GM18861 (cell line): Measurements from ENCODE around the gene FAM20C.
"Not testable (repeated sequence)": the region's sequence is repeated elsewhere in the genome, so short reads cannot be mapped to it uniquely, and the experiment has no call there.

ENCODE experiments used
- ATAC-seq: cut with Tn5 transposase; IDR thresholded peaks from one replicate; pipeline ENCODE4 v1.9.1; 2021; ENCODE audit not compliant: unreplicated experiment

FAM20C gene

DNA sequence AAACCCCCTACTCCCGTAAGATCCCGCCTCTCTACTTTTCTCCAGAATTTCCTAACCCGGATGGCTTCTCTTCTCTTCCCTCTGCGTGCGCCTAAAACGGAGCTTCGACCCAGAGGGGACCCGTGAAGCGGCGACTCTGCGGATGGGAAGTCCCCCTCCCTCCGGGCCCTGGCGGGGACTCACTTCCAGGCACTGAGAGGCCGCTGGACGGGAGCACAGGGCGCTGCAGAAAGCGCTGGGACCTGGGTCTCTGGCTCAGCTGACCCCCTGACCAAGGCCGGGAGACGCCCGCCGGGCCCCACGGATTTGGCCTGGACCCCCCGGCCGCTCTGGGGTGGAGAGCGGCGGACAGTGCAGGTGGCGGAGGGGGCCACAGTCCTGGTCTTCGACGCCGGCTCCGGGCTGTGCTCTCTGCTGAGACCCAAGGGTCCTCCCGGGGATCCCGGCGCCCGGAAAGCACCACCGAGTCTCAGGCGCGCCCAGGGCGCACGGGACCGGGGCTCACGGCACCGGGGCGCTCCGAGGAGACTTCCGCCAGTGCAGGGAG is 96.9 kb downstream of the FAM20C start:
- no peak for ATAC-seq

GRCh38 chr7:289756-290553 is 97.6 kb downstream of the FAM20C start, which contains the start of gene FOXL3:
TSS of gene FOXL3 (plus strand) at chr7:290170. CDS start at chr7:290170, 0 bp downstream.
- ATAC-seq = no peak

DNA sequence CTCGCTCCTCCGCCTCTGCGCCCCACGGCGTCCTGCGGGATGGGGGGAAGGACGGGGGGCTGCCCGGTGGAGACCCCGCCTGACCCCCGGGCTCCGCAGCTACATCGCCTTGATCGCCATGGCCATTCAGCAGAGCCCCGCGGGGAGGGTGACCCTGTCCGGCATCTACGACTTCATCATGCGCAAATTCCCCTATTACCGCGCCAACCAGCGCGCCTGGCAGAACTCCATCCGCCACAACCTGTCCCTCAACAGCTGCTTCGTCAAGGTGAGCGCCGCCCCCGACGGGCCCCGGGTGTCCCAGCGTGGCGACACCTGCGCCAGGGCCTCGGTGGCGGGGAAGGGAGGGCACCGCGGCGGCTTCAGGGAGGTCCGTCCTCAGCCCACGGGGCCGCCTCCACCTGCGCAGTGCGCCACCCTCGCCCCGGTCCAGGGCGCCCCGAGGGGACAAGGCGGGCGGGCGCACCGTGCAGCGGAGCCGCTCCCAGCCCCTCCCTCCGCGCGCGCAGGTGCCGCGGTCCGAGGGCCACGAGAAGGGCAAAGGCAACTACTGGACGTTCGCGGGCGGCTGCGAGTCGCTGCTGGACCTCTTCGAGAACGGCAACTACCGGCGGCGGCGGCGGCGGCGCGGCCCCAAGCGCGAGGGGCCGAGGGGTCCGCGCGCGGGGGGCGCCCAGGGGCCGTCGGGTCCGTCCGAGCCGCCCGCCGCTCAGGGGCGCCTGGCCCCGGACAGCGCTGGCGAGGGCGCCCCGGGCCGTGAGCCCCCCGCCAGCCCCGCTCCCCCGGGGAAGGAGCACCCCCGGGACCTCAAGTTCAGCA is 98.4 kb downstream of the FAM20C start:
- no peak for ATAC-seq

DNA sequence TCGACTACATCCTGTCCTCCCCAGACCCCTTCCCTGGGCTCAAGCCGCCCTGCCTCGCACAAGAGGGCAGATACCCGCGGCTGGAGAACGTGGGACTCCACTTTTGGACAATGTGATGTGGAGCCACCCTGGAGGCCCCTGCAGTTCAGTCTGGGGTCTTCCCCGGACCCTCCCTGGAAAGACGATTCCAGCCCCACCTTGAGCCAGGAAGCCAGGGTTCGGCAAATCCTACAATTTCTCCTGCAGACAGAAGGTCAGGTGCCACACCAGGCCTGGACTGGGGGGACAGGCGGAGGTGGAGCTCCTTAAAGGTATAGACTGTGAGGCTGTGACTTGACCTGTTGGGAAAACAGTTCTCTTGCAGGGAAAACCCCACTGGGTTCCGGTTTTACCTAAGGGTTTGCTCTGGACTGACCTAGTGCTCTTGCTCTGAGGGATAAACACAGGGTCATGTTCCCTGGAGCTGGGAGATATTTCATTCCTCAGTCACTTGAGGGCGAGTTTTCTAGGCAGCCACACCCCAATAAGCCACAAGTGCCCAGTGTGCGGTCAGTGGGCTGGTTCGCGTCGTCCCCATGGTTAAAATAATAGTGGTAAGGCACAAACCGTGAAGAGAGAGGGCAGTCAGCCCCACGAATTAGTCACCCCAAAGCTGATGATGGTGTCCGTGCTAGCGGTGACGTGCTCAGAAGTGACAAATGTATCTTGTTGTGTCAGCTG is 99.2 kb downstream of the FAM20C start:
- no peak for ATAC-seq

GRCh38 chr7:292226-292625 is 99.9 kb downstream of the FAM20C start:
- ATAC-seq = no peak

- no peak for ATAC-seq
These were observed 100.5 kb downstream of the FAM20C start for GRCh38 chr7:292826-293225.

GRCh38 chr7:293681-294439 is 101.5 kb downstream of the FAM20C start:
- no peak for ATAC-seq

DNA sequence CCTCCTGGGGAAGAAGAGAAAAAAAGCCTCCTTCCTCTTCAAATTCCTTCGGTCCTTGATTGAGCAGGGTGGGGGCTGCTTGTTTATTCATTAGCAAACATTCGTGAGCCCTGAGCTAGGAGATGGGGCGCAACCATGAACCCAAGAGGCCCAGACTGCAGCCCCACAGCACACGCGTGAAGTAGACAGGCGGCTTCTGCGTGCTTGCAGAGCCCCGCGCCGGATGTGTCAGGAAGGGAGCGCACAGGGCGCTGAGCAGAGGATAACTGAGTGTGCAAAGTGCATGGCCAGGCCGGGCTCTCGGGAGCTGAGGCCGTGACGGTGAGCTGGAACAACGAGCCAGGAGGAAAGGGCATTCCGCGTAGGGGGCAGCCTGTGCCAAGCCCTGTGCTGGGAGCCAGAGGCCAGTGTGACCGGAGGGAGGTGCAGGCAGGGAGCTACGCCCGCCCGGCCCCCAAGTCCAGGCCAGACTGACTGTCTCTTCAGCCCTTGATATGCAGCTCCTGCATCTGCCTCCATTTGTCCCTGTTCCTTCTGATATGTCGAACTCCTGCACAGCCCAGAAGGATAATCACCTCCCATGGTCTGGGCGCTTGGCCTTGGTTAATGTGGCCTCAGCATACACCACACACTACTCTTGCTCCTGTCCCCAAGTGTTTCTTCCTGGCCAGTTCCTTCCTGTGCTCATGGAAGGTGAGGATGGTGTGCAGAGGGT is 102.2 kb downstream of the FAM20C start:
- no peak for ATAC-seq

- no peak for ATAC-seq
These were observed 103.1 kb downstream of the FAM20C start for GRCh38 chr7:295155-296154.

- no peak for ATAC-seq
These were observed 104.1 kb downstream of the FAM20C start for GRCh38 chr7:296373-296945.

DNA sequence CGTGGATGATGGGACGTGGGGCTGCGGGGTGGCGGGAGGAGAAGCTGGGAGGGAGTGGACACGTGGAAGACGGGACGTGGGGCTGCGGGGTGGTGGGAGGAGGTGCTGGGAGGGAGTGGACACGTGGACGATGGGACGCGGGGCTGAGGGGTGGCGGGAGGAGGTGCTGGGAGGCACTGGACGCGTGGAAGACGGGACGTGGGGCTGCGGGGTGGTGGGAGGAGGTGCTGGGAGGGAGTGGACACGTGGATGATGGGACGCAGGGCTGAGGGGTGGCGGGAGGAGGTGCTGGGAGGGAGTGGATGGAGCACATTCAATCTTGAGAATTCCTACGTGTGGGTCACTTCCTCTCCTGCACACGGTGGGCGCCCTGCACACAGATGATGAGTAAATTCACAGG is 104.8 kb downstream of the FAM20C start:
- ATAC-seq = not testable (repeated sequence)

DNA sequence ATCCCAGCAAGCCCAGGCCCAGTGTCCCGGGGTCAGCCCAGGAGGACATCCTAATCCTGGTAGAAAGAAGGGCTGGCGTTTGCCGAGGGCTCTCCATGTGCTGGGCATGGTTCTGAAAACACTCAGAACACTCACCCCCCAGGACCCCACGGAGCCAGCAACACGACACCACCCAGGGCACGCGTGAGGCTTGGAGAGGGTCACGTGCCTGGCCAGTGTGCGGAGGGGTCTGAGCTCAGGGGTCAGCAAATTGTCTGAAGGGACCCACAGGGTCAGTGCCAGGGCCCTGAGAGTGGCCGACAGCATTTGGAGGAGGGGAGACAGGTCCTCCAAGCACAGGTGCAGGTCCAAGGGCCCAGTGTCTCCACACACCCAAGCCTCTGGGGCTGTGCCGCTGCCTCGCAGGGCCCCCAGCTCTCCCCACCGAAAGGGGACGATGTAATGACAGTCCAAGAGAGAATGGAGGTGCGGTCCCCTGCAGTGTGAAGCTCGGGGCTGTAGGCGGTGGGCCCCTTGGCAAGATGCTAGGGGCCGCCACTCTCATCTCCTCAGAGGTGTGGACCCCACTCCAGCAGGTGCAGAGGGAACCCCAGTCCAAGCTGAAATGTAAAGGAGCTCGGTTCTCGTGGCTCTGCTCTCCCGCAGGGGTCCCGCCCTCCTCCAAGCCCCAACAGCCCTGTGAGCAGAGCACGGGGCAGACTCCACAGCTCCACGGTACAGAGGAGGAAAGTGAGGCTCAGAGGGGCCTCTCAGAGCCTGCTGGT is 105.4 kb downstream of the FAM20C start:
- ATAC-seq = no peak

DNA sequence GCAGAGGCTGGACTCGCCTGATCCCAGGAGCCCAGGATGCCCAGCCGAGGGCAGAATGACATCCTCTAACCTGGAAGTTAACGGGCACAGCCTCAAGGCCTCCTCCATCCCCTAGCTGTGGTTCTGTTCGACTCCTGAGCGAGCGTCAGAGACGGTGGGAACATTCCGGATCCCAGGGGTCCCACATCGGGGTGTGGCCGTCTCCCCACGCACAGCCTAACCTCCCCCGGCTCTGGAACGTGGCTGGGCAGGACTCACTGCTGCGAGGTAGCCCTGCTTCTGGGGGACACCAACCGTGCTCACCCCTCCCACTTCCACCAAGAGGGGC is 106.0 kb downstream of the FAM20C start:
- ATAC-seq = no peak

- no peak for ATAC-seq
These were observed 106.4 kb downstream of the FAM20C start for GRCh38 chr7:298743-299142.

GRCh38 chr7:299169-299568 is 106.8 kb downstream of the FAM20C start:
- ATAC-seq = no peak

DNA sequence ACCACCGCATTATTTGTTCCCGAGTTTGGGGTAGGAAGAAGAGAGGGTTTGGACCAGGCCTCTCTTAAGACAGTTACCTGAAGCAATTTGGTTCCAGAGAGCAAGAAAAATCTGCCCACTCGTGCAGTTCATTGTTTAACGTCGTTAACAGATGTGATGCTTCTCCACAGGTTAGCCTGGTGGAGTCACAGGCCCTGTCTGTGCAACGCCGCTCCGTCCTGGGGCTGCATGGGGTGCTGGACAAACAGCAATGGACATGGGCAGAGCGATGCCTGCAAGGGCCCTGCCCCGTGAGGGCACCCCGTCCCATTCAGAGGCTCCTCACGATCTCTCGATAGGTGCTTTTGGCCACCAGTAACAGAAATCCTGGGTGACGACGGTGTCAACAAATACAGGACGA is 107.3 kb downstream of the FAM20C start:
- ATAC-seq = no peak

GRCh38 chr7:300048-300447 is 107.7 kb downstream of the FAM20C start:
- ATAC-seq = no peak
